Thyroid gland (tissue), 4 donors: ENCODE measurements around the gene TECPR2. TPM values are rescaled to one million over a fixed set of nuclear protein-coding genes. Genes with fewer than 3 reads are reported as not detected.
A peak's percentile ranks its signal among the peaks of the same experiment; 100 is the strongest.

Experiments used
- DNase-seq, 2 donors: peaks; one replicate each; pipeline ENCODE4 v3.0.0-alpha.2; 2019
- H3K27ac ChIP-seq, 3 donors: fragments of 200-600 bp; sonication (generic); 1 replicate in 2 of 3; 2 replicates in 1 of 3; pipeline ENCODE4 v1.5.1; 2016 to 2019; ENCODE audit warnings: mild to moderate bottlenecking in 1 of 3, moderate library complexity in 1 of 3
- H3K27me3 ChIP-seq: fragments of 200-600 bp; sonication (generic); one replicate; pipeline ENCODE4 v1.5.1; 2019
- H3K36me3 ChIP-seq, 2 donors: fragments of 200-600 bp; sonication (generic); one replicate each; pipeline ENCODE4 v1.5.1; 2016 to 2019
- H3K4me1 ChIP-seq, 2 donors: fragments of 200-600 bp; sonication (generic); one replicate each; pipeline ENCODE4 v1.5.1; 2017 to 2019
- H3K4me3 ChIP-seq, 3 donors: fragments of 200-600 bp; sonication (generic); replicated peaks in 1 of 3; 1 replicate in 2 of 3; 2 replicates in 1 of 3; pipeline ENCODE4 v1.5.1; 2016; ENCODE audit warnings: mild to moderate bottlenecking in 1 of 3
- H3K9me3 ChIP-seq: fragments of 200-600 bp; sonication (generic); one replicate; pipeline ENCODE4 v1.5.1; 2017
- POLR2A ChIP-seq, 2 donors: fragments of 450-650 bp; IDR thresholded peaks; one replicate each; pipeline ENCODE4 v1.6.1; 2017; ENCODE audit warnings: antibody characterized with exemption in 2 of 2, mild to moderate bottlenecking in 2 of 2, moderate library complexity in 1 of 2
- WGBS, 2 donors: methylation state at CpG; one replicate each; pipeline ENCODE4 v1.1.5; 2017; 5-methylcytosine and 5-hydroxymethylcytosine counted together
- intact Hi-C: fragments of 100-400 bp; cut with DNase I; formaldehyde crosslinking; loops from one replicate; pipeline ENCODE4 v1.15.1; 2023
- total RNA-seq, 4 donors: library from RNA; depleted of rRNA; stranded (reverse); fragments of >200 nt; gene quantifications; one replicate each; pipeline ENCODE4 v1.2.3, GENCODE V29; 2016
- TF ChIP-seq, protein P1 (sequence below), 6 experiments: fragments of 200-600 bp in 3 of 6; fragments of 450-650 bp in 3 of 6; sonication (generic) in 3 of 6; IDR thresholded peaks; one replicate each; pipeline ENCODE4 v1.5.1; 2016 to 2019; ENCODE audit warnings: antibody characterized with exemption in 6 of 6, mild to moderate bottlenecking in 2 of 6, inconsistent platforms in 1 of 6, moderate library complexity in 1 of 6

Gene TECPR2
- total RNA-seq, 4 donors from 2014 or later = 11.8 to 23.8 (median 19.0) TPM

DNA sequence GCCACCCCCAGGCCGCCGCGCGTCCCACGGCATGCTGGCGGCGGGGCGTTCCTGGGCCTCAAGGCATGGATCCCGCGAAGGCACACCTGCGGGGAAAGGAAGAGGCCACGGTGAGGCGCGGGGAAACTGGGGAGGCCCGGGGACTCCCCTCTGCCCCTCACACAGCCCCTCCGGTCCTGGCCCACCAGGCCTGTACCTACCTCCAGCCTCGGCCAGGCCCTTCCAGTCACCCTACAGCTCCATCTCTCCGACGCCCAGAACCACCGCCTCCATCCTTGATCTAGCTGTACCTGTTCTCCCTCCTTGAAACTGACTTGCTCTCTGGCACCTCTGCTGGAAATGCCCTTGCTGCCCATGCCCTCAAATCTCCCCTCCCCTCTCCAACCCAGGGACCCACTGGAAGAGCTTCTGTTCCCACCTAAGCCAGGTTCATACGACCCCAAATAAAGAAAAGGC is 145.1 kb downstream of the TECPR2 start:
- TF ChIP-seq, protein P1, sequence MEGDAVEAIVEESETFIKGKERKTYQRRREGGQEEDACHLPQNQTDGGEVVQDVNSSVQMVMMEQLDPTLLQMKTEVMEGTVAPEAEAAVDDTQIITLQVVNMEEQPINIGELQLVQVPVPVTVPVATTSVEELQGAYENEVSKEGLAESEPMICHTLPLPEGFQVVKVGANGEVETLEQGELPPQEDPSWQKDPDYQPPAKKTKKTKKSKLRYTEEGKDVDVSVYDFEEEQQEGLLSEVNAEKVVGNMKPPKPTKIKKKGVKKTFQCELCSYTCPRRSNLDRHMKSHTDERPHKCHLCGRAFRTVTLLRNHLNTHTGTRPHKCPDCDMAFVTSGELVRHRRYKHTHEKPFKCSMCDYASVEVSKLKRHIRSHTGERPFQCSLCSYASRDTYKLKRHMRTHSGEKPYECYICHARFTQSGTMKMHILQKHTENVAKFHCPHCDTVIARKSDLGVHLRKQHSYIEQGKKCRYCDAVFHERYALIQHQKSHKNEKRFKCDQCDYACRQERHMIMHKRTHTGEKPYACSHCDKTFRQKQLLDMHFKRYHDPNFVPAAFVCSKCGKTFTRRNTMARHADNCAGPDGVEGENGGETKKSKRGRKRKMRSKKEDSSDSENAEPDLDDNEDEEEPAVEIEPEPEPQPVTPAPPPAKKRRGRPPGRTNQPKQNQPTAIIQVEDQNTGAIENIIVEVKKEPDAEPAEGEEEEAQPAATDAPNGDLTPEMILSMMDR (IDR thresholded peaks at IDR 0.05) = no peak
- peaks cover 14 to 23% of the 10 kb centered on the region in 2 donors for H3K4me1 ChIP-seq
- intact Hi-C loops = no loop called here
- H3K4me3 ChIP-seq = no peak overlapping the region
- no peaks in the 10 kb centered on the region for H3K9me3 ChIP-seq
- 93 to 95% methylated on average over 12 to 13 of the region's 21 CpGs for WGBS, 2 donors
- no peak overlapping the region for H3K27ac ChIP-seq
- no peak for DNase-seq
- H3K27me3 ChIP-seq = no peaks in the 10 kb centered on the region
- no peaks in the 10 kb centered on the region for H3K36me3 ChIP-seq

DNA sequence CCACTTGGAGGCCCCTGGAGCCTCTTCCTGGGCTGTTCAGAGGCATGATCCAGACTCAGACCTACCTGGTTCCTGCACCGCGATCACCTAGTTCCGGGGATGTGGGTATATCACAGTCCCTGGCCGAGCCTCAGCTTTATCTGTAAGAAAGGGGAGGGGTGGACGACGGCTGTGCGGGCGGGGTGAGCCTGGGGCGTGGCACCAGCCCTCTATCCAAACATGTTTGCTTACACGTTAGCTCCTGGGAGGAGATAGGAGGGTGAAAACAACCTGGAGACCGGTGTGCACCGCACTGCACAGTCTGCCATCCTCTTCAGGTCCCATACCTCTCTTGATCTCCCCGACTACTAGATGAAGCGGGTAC is 145.7 kb downstream of the TECPR2 start:
- Histone ChIP-seq H3K4me3 (no peak overlapping the region), H3K9me3 (no peaks in the 10 kb centered on the region), H3K4me1 (peaks cover 14 to 23% of the 10 kb centered on the region in 2 donors), H3K27ac (peak overlapping the region in 2 of 3 donors; percentile 88 to 91), H3K27me3 (no peaks in the 10 kb centered on the region), H3K36me3 (no peaks in the 10 kb centered on the region)
- intact Hi-C loops = no loop called here
- TF ChIP-seq, protein P1 (IDR thresholded peaks at IDR 0.05) = no peak
- no peak for TF ChIP-seq POLR2A (IDR thresholded peaks at IDR 0.05)
- no peak for DNase-seq
- 82 to 90% methylated on average over 4 to 14 of the region's 14 CpGs for WGBS, 2 donors

DNA sequence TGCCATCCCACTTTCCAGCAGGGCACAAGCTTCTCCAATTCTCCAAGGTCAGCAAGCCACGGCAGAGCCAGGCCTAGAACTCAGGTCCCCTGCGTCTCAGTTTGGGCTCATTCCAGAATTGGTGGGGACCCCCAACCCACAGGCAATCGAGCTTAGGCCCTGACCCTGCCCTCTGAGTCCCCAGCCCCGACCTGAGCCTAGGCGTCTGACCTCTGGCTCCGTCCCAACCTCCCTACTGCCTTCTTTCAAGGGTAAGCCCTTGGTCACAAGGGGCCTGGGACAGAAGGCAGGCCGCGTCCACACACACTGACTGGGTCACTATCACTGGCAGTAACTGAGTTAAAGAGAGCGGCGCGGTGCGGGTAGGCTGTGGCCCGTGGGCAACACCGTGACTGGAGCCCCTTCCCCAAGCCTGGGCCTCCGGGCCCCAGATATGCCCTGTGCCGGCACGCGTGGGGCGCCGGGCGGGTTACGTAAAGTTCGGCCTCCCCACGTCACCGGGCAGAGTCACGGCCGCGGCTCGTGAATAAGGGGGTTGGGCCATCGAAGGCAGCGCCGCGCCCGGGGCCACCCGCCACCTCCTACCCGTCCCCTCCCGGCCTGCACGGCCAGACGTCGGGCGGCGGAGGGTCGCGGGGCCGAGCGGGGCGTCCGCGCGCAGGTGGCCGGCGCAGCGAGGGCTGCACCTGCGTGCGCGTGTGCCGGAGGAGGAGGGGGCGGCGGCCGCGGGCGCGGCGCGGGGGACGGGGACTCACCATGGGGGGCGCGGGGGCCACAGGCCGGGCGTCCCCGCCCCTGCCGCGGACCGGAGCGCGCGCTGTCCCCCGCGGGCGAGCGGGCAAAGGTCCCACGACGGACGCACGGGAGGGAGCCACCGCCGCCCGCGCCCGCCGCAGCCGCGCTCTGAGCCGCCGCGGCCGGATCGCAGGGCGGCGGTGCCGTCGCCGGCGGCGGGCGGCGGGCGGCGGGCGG is 146.3 kb downstream of the TECPR2 start:
- peak overlapping the region; percentile 10 to 41 (median 33) for H3K4me3 ChIP-seq
- WGBS, 2 donors = 61 to 92% methylated on average over 2 to 6 of the region's 110 CpGs
- peak in 1 of 2 donors; percentile 35 for TF ChIP-seq POLR2A (IDR thresholded peaks at IDR 0.05)
- TF ChIP-seq, protein P1 (IDR thresholded peaks at IDR 0.05) = no peak
- DNase-seq = peak; percentile 57 to 59
- H3K4me1 ChIP-seq = peaks cover 14 to 20% of the 10 kb centered on the region in 2 donors
- intact Hi-C loops = no loop called here
- H3K36me3 ChIP-seq = no peaks in the 10 kb centered on the region
- H3K9me3 ChIP-seq = no peaks in the 10 kb centered on the region
- peak overlapping the region; percentile 59 to 91 (median 88) for H3K27ac ChIP-seq
- H3K27me3 ChIP-seq = no peaks in the 10 kb centered on the region

GRCh38 chr14:102509746-102510615 is 147.2 kb downstream of the TECPR2 start, which contains the start of gene ANKRD9:
Gene ANKRD9 (minus strand): TSS chr14:102509776. CDS start chr14:102507889, 1,887 bp downstream.
- no peaks in the 10 kb centered on the region for H3K27me3 ChIP-seq
- peak; percentile 95 to 96 for DNase-seq
- peak in 1 of 2 donors; percentile 60 for TF ChIP-seq POLR2A (IDR thresholded peaks at IDR 0.05)
- TF ChIP-seq, protein P1 (IDR thresholded peaks at IDR 0.05) = no peak
- H3K36me3 ChIP-seq = no peaks in the 10 kb centered on the region
- 10 to 11% methylated on average over 2 to 23 of the region's 91 CpGs for WGBS, 2 donors
- H3K9me3 ChIP-seq = no peaks in the 10 kb centered on the region
- H3K4me3 ChIP-seq = peak within 1 kb of the TSS; percentile 33 to 75 (median 41)
- peaks cover 14 to 18% of the 10 kb centered on the region in 2 donors for H3K4me1 ChIP-seq
- intact Hi-C loops = no loop called here
- H3K27ac ChIP-seq = peak within 1 kb of the TSS; percentile 59 to 91 (median 88)
